Measurements from ENCODE around the gene ACAA1.

Gene ACAA1

DNA sequence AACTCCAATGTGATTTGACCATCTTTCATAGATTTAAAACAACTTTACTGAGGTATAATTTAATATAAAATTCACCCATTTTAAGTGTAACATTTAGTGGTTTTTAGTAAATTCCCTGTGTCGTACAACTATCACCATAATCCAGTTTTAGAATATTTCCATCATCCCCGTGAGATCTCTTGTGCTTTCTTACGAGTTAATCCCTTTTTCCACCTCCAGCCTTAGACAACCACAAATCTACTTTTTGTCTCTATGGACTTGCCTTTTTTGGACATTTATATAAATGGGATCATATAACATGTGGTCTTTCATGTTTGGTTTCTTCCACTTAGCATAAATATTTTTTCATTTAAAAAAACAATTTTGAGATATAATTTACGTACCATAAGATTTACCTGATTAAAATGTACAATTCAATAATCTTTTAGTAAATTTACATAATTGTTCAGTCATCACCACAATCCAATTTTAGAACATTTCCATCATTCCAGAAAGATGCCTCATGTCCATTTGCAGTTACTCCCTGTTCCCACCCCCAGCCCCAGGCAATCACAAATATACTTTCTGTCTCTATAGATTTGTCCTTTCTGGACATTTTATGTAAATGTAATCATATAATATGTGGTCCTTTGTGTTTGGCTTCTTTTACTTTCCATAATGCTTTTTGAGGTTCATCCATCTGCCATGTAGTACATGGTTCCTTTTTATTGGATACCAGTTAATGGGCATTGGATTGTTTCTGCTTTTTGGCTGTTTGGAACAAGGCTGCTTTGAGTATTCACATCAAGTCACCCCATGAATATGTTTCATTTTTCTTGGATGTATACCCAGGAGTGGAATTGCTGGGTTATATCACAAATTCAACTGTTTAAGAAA, 31.5 kb upstream of the ACAA1 start:
- DNase-seq (ENCODE audit: extremely low read depth, low read depth): no peak

DNA sequence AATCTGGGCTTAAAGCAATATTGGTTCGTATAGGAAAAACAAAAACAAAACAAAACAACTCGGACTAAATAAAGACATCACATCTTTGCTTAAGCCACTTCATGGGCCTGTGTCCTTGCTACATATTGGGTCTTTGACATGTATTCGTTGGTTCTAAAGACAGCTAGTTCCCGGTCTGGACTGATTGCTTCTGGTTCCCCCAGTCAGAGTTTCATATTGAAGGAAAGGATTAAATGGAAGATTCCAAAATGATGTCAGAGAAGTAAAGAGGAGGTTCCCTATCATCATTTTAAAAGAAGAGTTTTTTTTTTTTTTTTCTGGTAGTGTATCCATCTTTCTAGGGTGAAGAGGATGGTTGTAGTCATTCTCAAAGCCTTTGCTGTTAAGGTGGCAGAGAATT, 30.7 kb upstream of the ACAA1 start:
- DNase-seq (ENCODE audit: extremely low read depth, low read depth): no peak
- TF ChIP-seq, protein P1, sequence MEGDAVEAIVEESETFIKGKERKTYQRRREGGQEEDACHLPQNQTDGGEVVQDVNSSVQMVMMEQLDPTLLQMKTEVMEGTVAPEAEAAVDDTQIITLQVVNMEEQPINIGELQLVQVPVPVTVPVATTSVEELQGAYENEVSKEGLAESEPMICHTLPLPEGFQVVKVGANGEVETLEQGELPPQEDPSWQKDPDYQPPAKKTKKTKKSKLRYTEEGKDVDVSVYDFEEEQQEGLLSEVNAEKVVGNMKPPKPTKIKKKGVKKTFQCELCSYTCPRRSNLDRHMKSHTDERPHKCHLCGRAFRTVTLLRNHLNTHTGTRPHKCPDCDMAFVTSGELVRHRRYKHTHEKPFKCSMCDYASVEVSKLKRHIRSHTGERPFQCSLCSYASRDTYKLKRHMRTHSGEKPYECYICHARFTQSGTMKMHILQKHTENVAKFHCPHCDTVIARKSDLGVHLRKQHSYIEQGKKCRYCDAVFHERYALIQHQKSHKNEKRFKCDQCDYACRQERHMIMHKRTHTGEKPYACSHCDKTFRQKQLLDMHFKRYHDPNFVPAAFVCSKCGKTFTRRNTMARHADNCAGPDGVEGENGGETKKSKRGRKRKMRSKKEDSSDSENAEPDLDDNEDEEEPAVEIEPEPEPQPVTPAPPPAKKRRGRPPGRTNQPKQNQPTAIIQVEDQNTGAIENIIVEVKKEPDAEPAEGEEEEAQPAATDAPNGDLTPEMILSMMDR (IDR thresholded peaks at IDR 0.05; ENCODE audit: low read depth, low read length): no peak

More for the DNA sequence above, 31.5 kb upstream of the ACAA1 start:
- TF ChIP-seq, protein P1 (IDR thresholded peaks at IDR 0.05; ENCODE audit: low read depth, low read length): no peak

DNA sequence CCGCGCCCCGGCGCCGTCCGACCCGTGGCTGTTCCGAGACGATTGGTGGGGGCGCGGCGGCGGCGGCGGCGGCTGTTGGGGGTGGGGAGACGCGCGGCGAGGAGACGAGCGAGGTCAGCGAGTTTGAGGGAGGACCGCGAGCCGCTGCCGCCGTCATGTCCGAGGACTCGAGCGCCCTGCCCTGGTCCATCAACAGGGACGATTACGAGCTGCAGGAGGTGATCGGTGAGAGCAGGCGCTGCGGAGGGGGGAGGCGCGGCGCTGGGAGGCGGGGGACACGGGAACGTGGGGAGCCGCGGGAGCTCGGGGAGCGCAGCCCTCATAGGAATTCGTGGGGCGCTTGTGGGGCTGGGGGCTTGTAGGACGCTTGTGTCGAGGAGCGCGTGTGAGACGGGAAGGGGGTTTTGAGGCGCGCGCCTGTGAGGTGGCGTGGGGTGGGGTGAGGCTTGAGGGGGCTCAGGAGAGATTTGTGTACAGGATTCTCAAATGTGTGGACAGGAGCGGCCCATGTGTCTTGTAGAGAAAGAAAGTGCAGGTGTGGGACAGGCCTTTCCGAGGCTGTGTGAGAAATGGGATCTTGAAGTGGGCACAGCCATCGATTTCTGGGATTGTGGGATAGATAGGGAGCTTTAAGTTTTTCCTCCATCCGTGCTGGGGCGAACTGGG, 28.9 kb upstream of the ACAA1 start:
- TF ChIP-seq, protein P1 (IDR thresholded peaks at IDR 0.05; ENCODE audit: low read depth, low read length): no peak; the same call in 1 of the 2 replicates
- no peak for DNase-seq (ENCODE audit: extremely low read depth, low read depth)

DNA sequence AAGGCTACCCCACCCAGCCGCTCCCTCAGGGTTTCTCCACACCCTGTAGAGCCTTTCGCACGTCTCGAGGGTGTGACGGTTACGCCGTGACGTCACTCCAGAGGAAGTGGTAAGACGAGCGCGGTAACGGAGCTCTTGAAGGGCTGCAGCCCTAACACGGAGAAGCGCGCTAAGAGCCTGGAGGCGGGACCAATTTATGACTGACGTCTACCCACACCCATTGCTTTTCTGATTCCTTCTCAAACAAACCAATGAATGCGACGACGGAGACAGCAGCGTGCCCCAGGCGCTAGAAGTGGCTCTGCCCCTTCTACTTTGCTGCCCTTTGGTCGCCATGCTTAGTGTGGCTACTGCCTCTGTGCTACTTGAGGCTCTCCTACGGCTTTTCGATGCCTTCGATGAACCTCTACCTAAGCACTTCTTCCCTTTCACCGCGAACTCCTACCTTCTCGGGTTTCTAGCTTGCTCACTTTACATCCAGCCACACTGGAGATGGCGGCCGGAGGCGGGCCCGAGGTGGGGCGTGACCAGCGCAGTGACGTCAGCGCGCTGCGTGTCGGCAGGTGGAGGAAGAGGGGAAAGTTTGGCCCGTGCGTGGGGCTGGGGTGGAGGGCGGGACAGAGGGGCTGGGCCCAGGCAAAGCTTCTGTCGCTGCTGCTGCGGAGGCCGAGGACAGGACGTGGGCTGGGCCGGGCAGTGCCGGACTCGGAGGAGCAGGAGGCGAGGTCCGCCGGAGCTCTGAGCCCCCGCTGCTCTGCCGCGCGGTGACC, 28.2 kb upstream of the ACAA1 start, which contains the start of gene OXSR1:
Gene OXSR1, plus strand, starts transcription at position 586 of the 770 bp plus-strand sequence. CDS start 340 bp downstream, outside the sequence.
- TF ChIP-seq, protein P1 (IDR thresholded peaks at IDR 0.05; ENCODE audit: low read depth, low read length): no peak
- DNase-seq (ENCODE audit: extremely low read depth, low read depth): peak; percentile 99

DNA sequence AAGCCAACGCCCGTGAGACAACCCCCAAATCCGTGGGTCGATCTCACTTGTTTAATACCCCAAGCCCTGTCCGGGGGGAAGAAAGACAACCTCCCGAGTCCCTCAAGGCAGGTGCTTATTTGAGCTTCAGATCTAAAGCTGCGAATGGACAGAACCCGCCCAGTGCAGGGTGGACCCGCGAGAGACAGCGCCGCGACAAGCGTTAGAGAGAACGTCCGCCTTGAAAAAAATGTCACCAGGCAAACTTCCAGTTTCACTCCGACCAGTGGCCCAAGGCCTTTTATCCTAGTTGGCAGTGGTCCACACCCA, 27.7 kb upstream of the ACAA1 start:
- TF ChIP-seq, protein P1 (IDR thresholded peaks at IDR 0.05; ENCODE audit: low read depth, low read length): no peak
- no peak for DNase-seq (ENCODE audit: extremely low read depth, low read depth)

DNA sequence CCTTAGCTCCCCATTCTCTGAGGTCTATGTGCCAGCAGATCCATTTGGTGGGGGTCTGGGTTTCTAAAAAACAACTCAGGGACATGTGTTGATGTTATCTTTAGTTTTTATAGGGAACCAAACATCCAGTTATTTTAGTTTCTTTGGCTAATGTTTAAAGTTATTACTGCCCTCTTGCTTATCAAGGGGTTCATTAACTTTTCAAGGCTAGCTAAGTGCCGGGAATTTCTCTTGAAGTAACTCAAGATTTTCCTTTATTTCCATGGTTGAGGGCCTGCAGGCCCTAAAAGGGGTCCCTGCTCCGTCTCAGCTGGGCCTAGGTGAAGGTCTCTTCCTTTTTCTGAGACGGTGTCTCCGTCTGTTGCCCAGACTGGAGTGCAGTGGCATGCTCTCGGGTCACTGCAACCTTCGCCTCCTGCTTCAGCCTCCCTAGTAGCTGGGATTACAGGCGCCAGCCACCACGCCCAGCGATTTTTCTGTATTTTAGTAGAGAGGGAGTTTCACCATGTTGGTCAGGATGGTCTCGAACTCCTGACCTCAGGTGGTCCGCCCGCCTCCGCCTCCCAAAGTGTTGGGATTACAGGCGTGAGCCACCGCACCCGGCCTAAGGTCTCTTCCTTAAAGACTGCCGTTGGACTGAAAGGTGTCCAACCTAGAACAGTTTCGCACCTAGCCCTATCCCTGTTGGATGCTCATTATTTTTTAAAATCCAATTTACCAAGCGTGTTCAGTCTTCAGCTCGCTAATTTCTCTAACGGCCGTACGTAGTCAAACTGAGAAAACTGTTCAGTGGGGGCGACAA, 27.1 kb upstream of the ACAA1 start:
- no peak for DNase-seq (ENCODE audit: extremely low read depth, low read depth)
- TF ChIP-seq, protein P1 (IDR thresholded peaks at IDR 0.05; ENCODE audit: low read depth, low read length): no peak

All from AG09319 (cell line).